MV-4-11 (cell line): ENCODE results near the gene NTNG2.

Experiments
- DNase-seq: peaks from one replicate; lab custom pipeline; 2025; lab: John Stamatoyannopoulos, UW

The NTNG2 gene

GRCh38 chr9:132201780-132202703 lies 40.2 kb downstream of the NTNG2 start:
- DNase-seq, result no peak

GRCh38 chr9:132204883-132205282 lies 43.0 kb downstream of the NTNG2 start:
- DNase-seq, result no peak

DNA sequence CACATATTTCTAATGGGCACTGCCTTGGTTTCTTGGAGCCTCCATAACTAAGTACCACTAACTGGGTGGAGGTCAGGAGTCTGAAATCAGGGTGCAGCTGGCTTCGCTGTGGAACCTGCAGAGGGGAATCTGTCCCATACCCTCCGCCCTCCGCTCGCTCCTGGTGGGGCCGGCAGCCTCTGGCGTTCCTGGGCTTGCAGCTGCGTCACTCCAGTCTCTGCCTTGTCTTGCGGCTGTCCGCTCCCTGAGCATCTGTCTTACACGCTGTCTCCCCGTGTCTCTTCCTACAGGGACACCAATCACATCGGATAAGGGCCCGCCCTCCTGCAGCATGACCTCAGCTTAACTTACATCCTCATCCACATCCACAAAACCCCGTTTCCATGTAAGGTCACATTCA lies 45.4 kb downstream of the NTNG2 start:
- no peak for DNase-seq

- no peak for DNase-seq
These were observed 46.2 kb downstream of the NTNG2 start for GRCh38 chr9:132207839-132208615.

DNA sequence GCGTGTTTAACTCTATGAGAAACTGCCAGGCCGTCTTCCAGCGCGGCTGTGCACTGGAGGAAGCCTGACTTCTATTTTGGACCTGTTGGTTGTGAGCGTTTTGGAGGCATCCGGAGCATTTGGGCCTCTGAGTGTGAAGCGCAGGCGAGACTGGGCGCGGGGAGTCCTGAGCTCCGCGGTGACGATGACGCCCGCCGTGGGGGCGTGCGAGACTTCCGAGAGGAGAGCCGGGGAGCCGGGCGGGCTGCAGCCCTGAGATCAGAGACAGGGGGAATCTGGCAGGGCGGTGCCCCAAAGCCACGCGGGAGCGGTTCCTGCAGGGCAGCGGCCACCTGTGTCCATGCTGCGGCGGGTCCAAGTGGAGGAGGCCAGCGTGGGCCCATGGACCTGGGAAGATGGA lies 47.4 kb downstream of the NTNG2 start:
- DNase-seq, result no peak

DNA sequence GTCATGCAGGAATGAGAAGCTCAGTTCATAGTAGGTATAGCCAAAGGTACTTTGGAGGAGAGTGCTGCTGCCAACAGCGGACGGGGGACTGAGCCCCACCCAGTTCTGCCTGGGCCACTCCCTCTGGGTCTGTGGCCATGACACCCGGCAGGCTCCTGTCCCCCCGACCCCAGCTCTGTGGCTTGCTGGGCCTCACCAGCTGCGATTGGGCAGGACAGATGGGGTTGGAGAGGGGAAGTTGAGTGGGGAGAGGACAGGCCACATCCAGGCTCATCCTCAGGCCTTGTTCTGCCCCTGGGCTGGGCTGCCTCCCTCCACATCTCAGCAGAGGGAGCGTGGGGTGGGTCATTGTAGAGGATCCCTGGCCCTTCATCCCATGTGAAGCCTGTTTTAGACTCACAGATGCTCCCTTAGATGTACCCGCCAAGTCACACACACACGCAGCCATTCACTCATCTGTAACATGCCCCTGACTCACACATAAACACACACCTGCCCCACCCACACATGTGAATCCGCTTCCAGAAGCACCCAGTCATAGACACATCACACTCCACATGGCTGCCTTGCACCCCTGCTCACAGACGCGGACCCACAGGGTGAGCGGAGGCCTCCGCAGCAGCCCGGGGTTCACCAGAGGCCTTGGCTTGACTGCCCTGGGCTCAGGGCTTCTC lies 48.8 kb downstream of the NTNG2 start:
- DNase-seq, result peak; percentile 46

DNA sequence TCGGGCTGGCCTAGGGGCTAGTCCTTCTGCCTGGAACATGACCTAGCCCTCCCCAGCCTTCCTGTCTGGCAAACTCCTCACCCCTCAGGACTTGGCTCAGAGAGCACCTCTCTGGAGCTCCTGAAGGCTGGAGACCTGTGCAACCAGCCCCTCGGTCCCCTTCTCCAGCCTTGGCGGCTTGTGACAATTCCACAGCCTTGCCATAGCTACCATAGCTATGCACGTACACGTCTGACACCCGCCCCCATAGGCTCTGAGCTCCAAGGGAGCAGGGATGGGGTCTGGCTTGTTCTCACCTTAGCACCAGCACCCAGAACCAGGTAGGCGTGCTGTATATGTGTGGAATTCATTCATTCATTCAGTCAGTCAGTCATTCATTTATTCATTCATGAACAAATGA lies 49.7 kb downstream of the NTNG2 start:
- DNase-seq, result no peak

DNA sequence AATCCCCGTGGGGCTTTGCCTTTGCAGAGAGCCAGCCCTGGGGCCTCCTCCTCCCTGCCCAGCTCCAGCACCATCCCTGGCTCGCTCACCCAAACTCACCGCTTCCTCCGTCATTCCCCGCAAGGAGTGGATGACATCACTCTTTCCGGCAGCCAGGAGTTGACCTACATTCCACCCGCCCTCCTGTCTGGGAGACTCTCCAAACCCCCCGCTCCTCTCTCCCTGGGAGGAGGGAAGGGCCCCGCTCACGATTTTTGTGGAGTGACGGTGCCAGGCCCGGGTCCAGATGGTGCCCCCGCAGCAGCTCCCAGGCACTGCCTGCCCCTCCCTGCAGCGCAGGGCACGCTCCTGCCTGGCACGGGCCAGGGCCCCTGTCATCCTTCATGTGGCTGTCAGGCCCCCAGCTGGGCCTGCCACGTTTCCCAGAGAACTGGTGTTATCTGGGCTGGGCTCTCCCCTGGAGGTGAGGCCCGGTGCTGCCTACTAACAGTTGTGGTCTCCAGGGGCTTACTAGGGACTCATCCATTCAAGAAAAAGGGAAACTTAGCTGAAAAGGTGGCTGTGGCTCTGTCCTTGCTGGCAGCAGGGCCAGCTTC lies 52.3 kb downstream of the NTNG2 start:
- no peak for DNase-seq

GRCh38 chr9:132216861-132217619 lies 55.2 kb downstream of the NTNG2 start:
- DNase-seq, result peak; percentile 90

- DNase-seq, result peak; percentile 6
These were observed 56.4 kb downstream of the NTNG2 start for GRCh38 chr9:132218208-132218607.

- no peak for DNase-seq
These were observed 60.1 kb downstream of the NTNG2 start for GRCh38 chr9:132221941-132222340.

DNA sequence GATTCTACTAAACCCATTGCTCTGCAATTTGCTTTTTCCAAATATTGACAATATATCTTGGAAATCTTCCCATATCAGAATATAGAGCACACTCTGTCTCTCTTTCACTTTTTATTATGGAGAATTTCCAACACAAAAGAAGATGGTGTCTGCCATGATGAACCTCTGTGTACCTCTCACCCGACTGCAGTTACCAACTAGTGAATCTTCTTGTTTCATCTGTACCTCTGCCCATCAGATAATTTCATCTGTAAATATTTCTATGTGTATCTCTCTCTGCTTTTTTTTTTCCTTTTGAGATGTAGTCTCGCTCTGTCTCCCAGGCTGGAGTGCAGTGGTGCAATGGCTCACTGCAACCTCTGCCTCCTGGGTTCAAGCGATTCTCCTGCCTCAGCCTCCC lies 62.8 kb downstream of the NTNG2 start:
- no peak for DNase-seq

GRCh38 chr9:132226571-132227430 lies 64.9 kb downstream of the NTNG2 start:
- no peak for DNase-seq

DNA sequence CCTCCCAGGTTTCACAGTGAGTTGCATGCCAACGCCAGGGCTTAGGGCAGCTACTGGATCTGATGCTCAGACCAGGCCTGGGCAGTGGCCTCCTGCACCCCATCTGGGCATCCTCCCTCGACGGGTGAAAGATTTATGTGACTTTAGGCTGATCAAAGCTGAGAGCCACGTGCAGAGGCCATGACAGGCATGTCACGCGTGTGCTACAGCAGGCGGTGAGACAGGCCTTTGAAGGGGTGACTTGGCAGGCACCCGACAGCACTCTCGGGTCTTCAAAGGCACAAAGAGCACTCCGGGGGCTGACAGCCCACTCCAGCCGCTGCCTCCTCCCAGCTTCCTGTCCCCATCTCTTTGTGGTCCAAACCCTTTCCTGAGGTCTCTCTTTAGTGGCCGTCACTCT lies 66.2 kb downstream of the NTNG2 start:
- no peak for DNase-seq

DNA sequence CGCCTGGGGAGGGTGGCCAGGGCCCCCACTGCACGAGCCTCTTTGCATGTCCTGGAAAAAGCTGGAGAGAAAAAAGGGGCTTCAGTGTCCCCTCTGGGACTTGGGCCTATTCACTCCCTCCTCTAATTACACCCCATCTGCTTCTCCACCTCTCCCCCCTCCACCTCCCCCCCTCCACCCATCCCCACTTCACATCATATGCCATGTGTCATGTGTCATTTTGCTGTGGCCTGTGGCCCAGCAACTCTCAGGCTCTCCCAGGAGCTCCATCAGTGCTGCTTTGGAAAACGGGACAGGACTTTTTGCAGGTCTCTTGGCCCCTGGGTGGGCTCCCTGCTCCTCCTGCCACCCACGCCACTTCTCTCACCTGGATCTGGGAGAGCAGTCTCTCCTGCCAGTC lies 68.7 kb downstream of the NTNG2 start:
- DNase-seq, result no peak

- no peak for DNase-seq
These were observed 69.3 kb downstream of the NTNG2 start for GRCh38 chr9:132231019-132231701.

DNA sequence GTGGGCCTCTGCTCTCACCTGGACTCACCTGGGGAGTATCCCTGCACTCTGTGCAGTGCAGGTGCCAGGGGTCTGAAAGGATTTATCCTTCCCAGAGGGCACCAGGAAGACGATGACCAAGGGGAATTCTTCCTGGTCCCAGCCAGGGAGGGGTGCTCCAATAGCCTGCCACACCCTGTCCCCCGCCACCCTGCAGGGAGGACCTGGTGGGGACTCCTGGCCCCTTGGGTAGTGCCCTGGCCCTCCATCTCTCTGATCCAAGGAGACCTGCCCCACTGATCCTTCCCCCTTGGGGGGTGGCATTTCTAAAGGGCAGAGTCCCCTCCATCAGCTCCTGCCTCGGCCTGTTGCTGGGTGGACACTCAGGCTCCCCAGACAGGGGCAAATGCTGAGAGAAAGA lies 70.7 kb downstream of the NTNG2 start:
- DNase-seq, result no peak

- no peak for DNase-seq
These were observed 71.3 kb downstream of the NTNG2 start for GRCh38 chr9:132233138-132233537.

- DNase-seq, result no peak
These were observed 72.7 kb downstream of the NTNG2 start for GRCh38 chr9:132234535-132234934.

DNA sequence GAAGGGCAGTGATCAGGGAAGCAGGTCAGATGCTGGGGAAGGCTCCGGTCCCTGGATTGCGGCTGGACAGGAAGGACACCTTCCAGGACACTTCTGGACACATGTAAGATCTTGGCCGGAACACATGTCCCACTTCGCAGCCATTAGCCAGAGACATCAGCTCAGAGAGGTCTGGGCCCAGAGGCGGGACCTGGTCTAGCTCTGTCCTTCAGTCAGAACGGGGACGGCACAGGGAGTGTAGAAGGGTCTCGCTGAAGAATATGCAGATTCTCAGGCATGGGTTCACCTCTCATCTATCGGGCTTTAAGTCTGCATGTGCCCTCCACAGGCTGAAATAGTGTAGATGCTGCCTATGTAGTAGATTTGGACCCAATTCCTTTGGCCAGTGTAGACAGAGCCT lies 73.3 kb downstream of the NTNG2 start:
- no peak for DNase-seq
